Stimulated activated CD4-positive, alpha-beta T cell treated with anti-CD3 and anti-CD28 coated beads, TNF-alpha, amount 100 ng/mL, for 48 hours (primary cell): Measurements from ENCODE around the gene MYL12B.
"Not testable (repeated sequence)": the region's sequence is repeated elsewhere in the genome, so short reads cannot be mapped to it uniquely, and the experiment has no call there.

ENCODE experiments used
- DNase-seq, 3 donors: peaks; one replicate each; pipeline ENCODE4 v3.0.0-alpha.2; 2020; ENCODE audit warnings: low read depth in 3 of 3

MYL12B gene

DNA sequence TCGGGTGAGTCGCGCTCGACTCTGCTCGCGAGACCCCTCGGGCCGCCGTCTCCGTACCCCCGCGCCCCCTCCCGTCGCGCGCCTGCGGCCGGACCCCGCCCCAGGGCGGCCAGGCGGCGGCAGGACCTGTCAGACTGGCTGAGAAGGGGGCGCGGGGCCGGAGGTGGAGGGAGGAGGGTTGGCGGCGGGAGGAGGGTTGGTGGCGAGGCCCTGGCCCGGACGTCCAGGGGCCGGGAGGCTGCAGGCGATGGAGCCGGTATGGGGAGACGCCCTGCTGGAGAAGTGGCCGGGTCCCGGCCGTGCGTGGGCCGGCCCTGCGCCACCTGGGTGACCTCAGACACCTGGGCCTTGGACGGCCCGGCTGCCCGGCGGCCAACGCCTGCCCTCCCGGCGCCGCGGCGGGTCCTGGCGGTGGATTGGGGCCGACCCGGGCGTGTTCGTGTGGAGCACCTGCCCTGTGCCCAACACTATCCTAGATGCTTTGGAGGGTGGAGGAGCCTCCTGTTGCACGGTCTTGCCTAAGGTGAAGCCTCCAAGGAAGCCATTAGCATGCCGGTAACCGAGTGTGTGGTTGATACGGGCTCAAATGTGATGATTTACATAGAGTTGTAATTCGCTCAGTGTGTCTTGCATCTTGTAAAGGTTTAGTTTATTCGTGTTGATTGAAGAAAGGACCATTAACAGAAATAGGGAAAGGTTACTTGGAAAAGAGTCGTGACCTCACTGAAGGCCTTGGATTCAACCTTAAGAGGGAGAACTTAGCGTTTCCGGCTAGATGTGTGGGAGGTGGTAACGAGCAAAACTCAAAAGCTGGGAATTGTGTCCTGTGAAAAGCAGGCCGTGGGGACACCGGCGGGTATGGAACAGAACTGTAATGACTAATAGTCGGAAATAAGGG is 550 bp downstream of the MYL12B start:
- DNase-seq = no peak

- DNase-seq = no peak
These were observed 1.3 kb downstream of the MYL12B start for GRCh38 chr18:3263132-3263700.

GRCh38 chr18:3264362-3264761 is 2.4 kb downstream of the MYL12B start:
- no peak for DNase-seq

DNA sequence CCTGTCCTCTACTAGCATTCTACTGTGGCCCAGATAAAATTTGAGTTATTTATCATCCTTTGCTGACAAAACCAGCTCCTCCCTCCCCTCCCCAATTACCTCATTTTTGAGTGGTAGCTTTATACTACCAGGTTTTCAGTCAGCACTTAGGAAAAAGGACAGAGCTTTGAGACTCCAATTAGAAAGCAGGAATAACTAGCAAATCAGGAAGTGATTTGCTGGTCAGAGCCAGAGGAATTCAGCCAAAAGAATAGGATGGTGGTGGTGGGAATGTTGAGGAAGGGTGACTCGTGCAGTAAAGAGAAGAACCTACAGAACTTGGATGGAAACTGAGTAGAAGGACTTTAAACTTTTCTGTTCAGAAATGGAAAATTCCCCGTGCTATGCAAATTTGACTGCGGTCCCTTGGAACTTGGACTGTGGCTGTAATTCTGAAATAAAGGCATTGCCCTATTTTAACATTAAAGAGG is 3.7 kb downstream of the MYL12B start:
- no peak for DNase-seq

DNA sequence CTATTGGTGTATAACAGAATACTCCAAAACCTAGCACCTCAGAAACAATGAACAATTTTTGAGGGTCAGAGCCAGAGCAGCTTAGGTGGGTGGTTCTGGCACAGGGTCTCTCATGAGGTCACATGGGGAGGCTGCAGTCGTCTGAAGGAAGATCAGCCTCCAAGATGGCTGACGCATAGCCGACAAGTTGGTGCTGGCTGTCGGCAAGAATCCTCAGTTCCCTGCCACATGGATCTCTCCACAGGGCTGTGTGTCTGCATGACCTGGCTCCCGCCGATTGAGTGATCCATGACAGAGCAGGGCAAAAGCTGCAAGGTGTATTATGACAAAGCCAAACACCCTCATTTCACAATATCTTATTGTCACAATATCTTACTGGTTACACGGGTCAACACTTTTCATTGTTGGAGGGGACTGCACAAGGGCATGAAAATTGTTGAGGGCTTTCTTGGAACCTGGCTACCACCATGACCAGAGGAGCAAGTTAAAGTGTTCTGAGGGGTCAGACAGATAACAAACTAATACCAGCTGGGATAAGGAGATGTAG is 4.2 kb downstream of the MYL12B start:
- no peak for DNase-seq

DNA sequence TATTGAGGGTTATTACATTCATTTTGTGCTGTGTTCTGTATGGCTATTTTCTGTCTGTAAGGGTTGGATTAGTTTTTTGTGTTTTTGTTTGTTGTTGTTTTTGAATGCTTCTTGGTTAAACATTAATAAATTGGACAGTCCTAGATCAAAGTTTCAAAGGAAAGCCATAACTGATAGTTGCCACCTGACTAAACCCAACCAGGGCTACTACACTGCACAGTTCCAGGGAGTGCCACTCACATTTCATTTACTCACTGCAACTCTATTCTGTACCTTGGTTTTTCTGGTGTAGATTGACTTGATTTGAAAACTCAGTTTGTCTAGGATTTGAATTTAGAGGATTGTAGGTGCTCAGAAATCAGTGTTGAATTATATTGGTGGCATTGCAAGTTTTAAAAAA is 6.4 kb downstream of the MYL12B start:
- DNase-seq = no peak

DNA sequence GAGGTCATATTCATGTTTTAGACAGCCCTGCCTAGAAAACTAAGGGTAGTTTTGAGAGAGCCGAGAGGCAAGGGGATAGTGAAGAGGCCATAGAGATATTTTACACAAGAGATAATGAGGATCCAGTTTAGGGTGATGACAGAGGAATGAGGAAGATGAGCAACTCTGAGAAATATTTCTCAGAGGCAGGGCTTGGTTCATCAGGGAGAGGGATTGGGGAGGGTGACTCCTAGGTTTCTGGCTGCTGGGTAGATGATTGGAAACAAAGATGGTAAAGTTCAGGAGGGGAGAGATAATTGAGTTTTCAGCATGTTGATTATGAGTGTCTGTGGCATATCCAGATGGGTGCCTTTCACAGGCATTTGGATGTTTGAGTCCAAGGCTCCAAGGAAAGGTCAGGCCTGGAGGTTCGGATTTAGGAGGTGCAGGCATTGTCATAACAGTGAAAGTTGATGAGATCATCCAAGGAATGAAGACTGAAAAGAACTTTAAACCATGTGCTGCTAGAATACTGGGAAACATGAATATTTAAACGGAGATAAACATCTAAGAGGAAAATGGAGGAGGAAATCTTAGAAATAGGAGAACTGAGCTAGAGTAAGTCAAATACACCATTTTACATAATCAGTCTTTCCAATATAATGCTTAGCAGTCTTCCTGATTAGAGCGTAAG is 7.4 kb downstream of the MYL12B start:
- no peak for DNase-seq

DNA sequence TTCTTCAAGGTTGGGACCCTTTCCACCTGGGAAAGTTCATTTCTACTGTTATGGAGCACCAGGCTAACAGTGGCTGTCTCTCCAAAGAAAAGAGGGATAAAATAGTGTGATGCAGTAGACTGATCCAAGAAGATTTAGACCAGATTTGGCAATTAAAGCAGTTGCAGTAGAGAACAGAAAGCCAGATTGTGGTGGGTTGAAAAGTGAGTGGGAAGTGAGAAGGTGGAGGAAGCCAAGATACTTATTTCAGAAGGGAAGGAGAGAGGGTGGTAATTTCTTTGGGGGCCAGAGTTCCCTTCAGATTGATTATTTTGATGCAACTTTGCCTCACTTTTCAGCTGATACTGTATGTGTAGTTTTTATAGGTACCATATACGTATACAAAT is 8.0 kb downstream of the MYL12B start:
- no peak for DNase-seq

DNA sequence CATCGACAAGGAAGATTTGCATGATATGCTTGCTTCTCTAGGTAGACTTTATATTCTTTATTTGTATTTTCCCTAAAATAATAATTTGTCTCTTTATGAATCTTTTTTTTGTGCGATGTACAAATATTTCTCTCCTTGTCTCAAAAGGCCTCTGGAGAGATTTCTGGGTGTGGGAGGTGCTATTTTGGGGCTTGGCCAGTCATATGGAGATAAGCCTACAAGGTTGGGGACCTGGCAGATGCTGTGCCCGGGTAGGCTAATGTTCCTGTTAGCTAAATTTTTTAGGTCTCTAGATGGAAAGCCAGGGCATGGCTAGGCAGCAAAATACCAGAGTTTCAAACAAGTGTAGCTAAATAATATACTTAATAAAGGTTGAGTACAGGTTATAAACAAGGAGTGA is 11.1 kb downstream of the MYL12B start:
- DNase-seq = no peak

DNA sequence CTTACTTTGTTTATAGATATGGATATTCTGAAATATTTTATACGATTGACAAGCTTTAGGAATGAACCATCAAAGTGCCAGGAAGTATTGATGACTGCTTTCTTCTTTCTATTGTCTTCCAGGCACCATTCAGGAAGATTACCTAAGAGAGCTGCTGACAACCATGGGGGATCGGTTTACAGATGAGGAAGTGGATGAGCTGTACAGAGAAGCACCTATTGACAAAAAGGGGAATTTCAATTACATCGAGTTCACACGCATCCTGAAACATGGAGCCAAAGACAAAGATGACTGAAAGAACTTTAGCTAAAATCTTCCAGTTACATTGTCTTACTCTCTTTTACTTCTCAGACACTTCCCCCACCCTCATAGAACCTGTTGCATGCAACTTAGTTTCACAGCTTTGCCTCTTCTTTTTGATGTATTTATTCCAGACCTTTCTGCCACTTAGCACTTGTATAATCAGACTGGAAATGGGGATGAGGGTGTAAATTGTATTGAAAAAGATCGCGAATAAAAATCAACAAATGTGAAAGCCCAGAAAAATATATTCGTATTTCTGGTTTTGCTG is 15.8 kb downstream of the MYL12B start:
- not testable (repeated sequence) for DNase-seq

DNA sequence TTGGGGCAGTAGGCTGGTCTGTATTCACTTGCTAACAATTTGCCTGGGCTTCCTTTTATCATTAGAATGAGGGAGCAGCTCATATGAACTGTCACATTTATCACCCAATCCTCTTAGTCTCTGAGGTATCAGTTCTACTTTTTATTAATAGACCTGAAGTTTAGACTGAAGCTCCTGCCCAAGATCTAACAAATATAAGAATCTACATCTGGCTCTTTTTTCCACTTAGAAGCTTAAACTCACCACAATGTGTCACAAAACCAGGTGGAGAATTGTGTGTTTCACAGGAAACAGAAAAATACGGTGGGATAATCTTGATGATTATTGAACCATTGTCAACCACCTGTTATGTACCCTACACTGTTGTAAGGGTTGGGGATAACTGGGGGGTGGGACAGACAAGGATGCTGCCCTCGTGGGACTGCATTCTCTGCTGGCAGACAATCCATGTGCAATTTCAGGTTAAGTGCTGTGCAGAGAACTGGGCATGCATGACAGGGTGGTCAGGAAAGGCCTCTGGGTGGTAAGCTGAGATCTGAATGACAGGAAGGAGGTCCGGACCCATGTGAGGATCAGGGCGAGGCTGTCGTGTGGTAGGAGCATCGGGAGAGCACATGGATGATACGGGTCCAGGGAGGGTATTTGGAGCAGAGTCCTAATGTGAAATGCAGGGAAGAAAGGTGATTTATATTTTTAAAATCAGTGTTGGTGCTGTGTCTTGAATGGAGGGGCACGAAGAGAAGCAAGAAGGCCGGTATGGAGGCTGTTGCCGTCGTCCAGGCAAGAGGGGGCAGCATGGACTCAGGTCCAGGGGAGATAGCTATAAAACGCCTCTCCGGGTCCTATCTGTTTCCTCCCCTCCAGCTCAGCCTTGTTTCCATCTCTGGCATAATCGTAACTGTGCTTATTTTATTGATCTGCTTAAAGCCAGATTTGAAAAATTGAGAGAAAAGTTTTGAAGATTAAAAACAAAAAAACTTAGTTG is 17.6 kb downstream of the MYL12B start:
- no peak for DNase-seq

GRCh38 chr18:3281456-3282400 is 19.8 kb downstream of the MYL12B start:
- DNase-seq = no peak

GRCh38 chr18:3283253-3283863 is 21.4 kb downstream of the MYL12B start:
- DNase-seq = no peak

- DNase-seq = no peak
These were observed 22.0 kb downstream of the MYL12B start for GRCh38 chr18:3283908-3284307.

- no peak for DNase-seq
These were observed 22.6 kb downstream of the MYL12B start for GRCh38 chr18:3284501-3284900.

DNA sequence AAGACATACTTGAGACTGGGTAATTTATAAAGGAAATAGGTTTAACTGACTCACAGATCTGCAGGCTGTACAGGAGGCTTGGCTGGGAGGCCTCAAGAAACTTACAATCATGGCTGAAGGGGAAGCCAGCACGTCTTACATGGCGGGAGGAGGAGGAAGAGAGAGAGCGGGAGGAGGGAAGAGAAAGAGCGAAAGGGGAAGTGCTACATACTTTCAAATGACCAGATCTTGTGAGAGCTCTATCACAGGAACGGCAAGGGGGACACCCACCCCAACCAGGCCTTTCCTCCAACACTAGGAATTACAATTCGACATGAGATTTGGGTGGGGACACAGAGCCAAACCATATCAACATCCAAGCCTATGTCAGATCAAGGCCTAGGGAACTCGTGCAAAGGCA is 24.2 kb downstream of the MYL12B start:
- DNase-seq = no peak

DNA sequence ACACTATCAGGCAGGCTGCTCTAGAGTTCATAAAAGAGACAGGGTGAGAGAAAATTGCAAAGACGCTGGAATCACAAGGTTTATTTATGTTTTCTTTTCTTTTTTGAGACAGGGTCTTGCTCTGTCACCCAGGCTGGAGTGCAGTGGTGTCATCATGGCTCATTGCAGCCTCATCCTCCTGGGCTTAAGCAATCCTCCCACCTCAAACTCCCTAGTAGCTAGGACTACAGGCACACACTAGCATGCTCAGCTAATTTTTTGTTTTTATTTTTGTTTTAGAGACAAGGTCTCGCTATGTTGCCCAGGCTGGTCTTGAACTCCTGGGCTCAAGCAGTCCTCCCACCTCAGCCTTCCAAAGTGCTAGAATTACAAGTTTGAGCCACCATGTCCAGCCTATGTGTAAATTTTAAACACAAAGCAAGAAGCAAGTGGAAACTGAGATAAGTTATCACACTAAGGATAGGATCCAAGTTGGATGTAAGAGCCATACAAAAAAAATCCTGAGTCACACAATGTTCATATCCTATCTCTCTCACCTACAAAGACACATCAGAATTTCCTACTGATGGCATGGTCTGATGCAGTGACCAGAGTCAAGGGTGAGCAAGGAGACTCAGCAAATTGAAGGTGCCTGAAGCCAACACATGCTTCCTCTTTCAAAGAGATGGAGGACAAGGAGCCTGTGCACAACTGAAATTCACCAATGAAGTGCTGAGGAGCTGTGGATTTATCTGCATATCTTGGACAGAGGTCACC is 31.4 kb downstream of the MYL12B start:
- no peak for DNase-seq

DNA sequence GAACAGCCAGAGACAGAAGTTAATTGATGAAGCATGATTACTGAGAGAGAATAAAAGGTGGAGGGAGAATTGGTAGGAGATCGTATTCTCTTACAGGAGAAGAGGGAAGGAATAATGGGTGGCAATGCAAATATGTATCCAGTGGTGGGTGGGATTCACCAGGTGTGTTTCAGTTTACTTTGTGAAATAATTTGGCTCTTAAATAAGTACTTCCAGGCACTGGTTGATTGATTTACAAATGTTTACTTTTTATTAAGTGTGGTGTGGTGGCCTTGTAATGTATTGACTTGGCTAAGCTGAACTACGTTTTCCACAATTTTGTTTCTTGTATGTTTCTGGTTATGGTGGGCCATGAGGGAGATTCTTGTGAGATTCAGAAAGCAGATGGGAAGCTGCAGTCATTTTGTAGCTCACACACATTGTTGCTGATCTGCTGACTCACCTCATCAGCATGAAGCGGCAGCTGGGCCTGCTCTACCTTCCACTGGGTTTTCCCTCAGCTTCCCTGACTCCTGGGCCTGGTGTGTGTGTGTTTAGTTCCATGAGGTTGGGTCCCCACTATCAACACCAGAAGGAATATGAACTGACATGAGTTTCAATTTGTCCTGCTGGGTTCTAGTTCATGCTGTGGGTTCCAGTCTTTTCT is 32.6 kb downstream of the MYL12B start:
- no peak for DNase-seq
